Neural progenitor cell (in vitro differentiated cells): ENCODE measurements around the gene SUGCT.
"Not testable (repeated sequence)": the region's sequence is repeated elsewhere in the genome, so short reads cannot be mapped to it uniquely, and the experiment has no call there.

Experiments
- EZH2 ChIP-seq: fragments of 200-600 bp; sonication (generic); IDR thresholded peaks from 2 replicates; pipeline ENCODE4 v1.6.1; 2017; ENCODE audit warnings: antibody characterized with exemption, mild to moderate bottlenecking, moderate library complexity
- EZH2phosphoT487 ChIP-seq: fragments of 200-600 bp; sonication (generic); IDR thresholded peaks from 2 replicates; pipeline ENCODE4 v1.6.1; 2017; ENCODE audit warnings: antibody characterized with exemption
- TF ChIP-seq, protein P1 (sequence below): fragments of 200-600 bp; sonication (generic); IDR thresholded peaks from 2 replicates; pipeline ENCODE4 v1.5.1; 2017; ENCODE audit warnings: antibody characterized with exemption, mild to moderate bottlenecking

DNA sequence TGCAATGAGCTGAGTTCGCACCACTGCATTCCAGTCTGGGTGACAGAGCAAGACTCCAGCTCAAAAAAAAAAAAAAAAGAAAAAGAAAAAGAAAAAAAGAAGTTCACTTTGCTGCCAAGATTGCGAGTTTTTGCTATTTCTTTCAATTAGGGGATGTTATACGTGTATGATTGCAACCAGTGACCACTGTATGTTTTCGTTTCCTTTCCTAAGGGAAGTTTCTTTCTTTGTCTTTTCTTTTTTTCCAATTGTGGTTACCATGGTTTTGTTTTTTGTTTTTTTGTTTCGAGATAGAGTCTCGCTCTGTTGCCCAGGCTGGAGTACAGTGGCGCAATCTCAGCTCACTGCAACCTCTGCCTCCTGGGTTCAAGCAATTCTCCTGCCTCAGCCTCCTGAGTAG is 16.6 kb upstream of the SUGCT start:
- TF ChIP-seq EZH2, EZH2phosphoT487: not testable (repeated sequence)
- TF ChIP-seq, protein P1, sequence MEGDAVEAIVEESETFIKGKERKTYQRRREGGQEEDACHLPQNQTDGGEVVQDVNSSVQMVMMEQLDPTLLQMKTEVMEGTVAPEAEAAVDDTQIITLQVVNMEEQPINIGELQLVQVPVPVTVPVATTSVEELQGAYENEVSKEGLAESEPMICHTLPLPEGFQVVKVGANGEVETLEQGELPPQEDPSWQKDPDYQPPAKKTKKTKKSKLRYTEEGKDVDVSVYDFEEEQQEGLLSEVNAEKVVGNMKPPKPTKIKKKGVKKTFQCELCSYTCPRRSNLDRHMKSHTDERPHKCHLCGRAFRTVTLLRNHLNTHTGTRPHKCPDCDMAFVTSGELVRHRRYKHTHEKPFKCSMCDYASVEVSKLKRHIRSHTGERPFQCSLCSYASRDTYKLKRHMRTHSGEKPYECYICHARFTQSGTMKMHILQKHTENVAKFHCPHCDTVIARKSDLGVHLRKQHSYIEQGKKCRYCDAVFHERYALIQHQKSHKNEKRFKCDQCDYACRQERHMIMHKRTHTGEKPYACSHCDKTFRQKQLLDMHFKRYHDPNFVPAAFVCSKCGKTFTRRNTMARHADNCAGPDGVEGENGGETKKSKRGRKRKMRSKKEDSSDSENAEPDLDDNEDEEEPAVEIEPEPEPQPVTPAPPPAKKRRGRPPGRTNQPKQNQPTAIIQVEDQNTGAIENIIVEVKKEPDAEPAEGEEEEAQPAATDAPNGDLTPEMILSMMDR: not testable (repeated sequence)
